Vagina (tissue), 2 donors: Measurements from ENCODE around the gene ABHD6. TPM values are rescaled to one million over a fixed set of nuclear protein-coding genes. Genes with fewer than 3 reads are reported as not detected.

Experiments used
- DNase-seq, 2 donors: peaks; one replicate each; pipeline ENCODE4 v3.0.0-alpha.2; 2017; ENCODE audit errors: extremely low spot score in 2 of 2
- H3K27ac ChIP-seq: fragments of 200-600 bp; sonication (generic); one replicate; pipeline ENCODE4 v1.5.1; 2019
- H3K27me3 ChIP-seq: fragments of 200-600 bp; sonication (generic); one replicate; pipeline ENCODE4 v1.5.1; 2019
- H3K36me3 ChIP-seq, 2 donors: fragments of 200-600 bp; sonication (generic); one replicate each; pipeline ENCODE4 v1.5.1; 2017 to 2019
- H3K4me1 ChIP-seq: fragments of 200-600 bp; sonication (generic); one replicate; pipeline ENCODE4 v1.5.1; 2019
- H3K4me3 ChIP-seq, 2 donors: fragments of 200-600 bp; sonication (generic); 1 replicate in 1 of 2; 2 replicates in 1 of 2; pipeline ENCODE4 v1.5.1; 2016 to 2019
- H3K9me3 ChIP-seq: fragments of 200-600 bp; sonication (generic); one replicate; pipeline ENCODE4 v1.5.1; 2019
- CTCF ChIP-seq, 3 experiments: fragments of 450-650 bp in 2 of 3; fragments of 200-600 bp in 1 of 3; sonication (generic) in 1 of 3; IDR thresholded peaks; one replicate each; pipeline ENCODE4 v1.5.1; 2017 to 2019; ENCODE audit warnings: antibody characterized with exemption in 3 of 3, mild to moderate bottlenecking in 2 of 3, moderate library complexity in 2 of 3
- POLR2A ChIP-seq, 2 donors: fragments of 450-650 bp; IDR thresholded peaks; one replicate each; pipeline ENCODE4 v1.6.1; 2017; ENCODE audit warnings: antibody characterized with exemption in 2 of 2, mild to moderate bottlenecking in 2 of 2, moderate library complexity in 2 of 2
- POLR2AphosphoS5 ChIP-seq, 2 donors: sonication (generic); formaldehyde crosslinking; IDR thresholded peaks; one replicate each; pipeline ENCODE4 v1.9.0; 2017; ENCODE audit warnings: antibody characterized with exemption in 2 of 2, mild to moderate bottlenecking in 2 of 2, low read depth in 1 of 2; ENCODE audit not compliant: insufficient read depth in 1 of 2
- intact Hi-C: fragments of 100-400 bp; cut with DNase I; formaldehyde crosslinking; loops from one replicate; pipeline ENCODE4 v1.15.1; 2023
- total RNA-seq: library from RNA; depleted of rRNA; stranded (reverse); fragments of >200 nt; gene quantifications from one replicate; pipeline ENCODE4 v1.2.3, GENCODE V29; 2016

ABHD6 gene
- total RNA-seq, 1 donor from 2014 or later: 18.9 TPM

- no peak for DNase-seq
- TF ChIP-seq POLR2A (IDR thresholded peaks at IDR 0.05) (no peak), POLR2AphosphoS5 (IDR thresholded peaks at IDR 0.05; ENCODE audit: insufficient read depth in 1 of 2, low read depth in 1 of 2) (no peak), CTCF (IDR thresholded peaks at IDR 0.05) (no peak)
- no peak overlapping the region for H3K4me3 ChIP-seq
- no peak overlapping the region for H3K27ac ChIP-seq
- H3K36me3 ChIP-seq: no peaks in the 10 kb centered on the region
- no peaks in the 10 kb centered on the region for H3K9me3 ChIP-seq
- H3K4me1 ChIP-seq: peaks cover 16% of the 10 kb centered on the region
- intact Hi-C loops: no loop called here
- H3K27me3 ChIP-seq: no peaks in the 10 kb centered on the region
Measured at GRCh38 chr3:58207954-58208353, 29.6 kb upstream of the ABHD6 start.

GRCh38 chr3:58209933-58210332 is 27.7 kb upstream of the ABHD6 start:
- DNase-seq: no peak
- Histone ChIP-seq H3K27me3 (no peaks in the 10 kb centered on the region), H3K4me3 (no peak overlapping the region), H3K27ac (no peak overlapping the region), H3K36me3 (no peaks in the 10 kb centered on the region), H3K9me3 (no peaks in the 10 kb centered on the region), H3K4me1 (peaks cover 22% of the 10 kb centered on the region)
- TF ChIP-seq CTCF (IDR thresholded peaks at IDR 0.05) (no peak), POLR2A (IDR thresholded peaks at IDR 0.05) (no peak), POLR2AphosphoS5 (IDR thresholded peaks at IDR 0.05; ENCODE audit: insufficient read depth in 1 of 2, low read depth in 1 of 2) (no peak)
- intact Hi-C loops: no loop called here

GRCh38 chr3:58210761-58211460 is 26.7 kb upstream of the ABHD6 start, which contains the start of gene DNASE1L3:
TSS of gene DNASE1L3 (minus strand) at chr3:58210972. CDS start at chr3:58210906, 66 bp downstream.
- Histone ChIP-seq H3K9me3 (no peaks in the 10 kb centered on the region), H3K4me1 (peaks cover 28% of the 10 kb centered on the region), H3K27ac (no peak within 1 kb of the TSS), H3K4me3 (no peak within 1 kb of the TSS), H3K36me3 (no peaks in the 10 kb centered on the region), H3K27me3 (no peaks in the 10 kb centered on the region)
- intact Hi-C loops: no loop called here
- no peak for TF ChIP-seq POLR2A (IDR thresholded peaks at IDR 0.05)
- TF ChIP-seq POLR2AphosphoS5 (IDR thresholded peaks at IDR 0.05; ENCODE audit: insufficient read depth in 1 of 2, low read depth in 1 of 2): peak in 1 of 2 donors; percentile 17
- no peak for DNase-seq

- H3K27ac ChIP-seq: peak overlapping the region; percentile 46
- no peaks in the 10 kb centered on the region for H3K27me3 ChIP-seq
- TF ChIP-seq CTCF (IDR thresholded peaks at IDR 0.05) (no peak), POLR2A (IDR thresholded peaks at IDR 0.05) (no peak), POLR2AphosphoS5 (IDR thresholded peaks at IDR 0.05; ENCODE audit: insufficient read depth in 1 of 2, low read depth in 1 of 2) (peak in 1 of 2 donors; percentile 84)
- H3K36me3 ChIP-seq: no peaks in the 10 kb centered on the region
- DNase-seq: peak in 1 of 2 donors; percentile 88
- no peaks in the 10 kb centered on the region for H3K9me3 ChIP-seq
- intact Hi-C loops: no loop called here
- no peak overlapping the region for H3K4me3 ChIP-seq
- peaks cover 44% of the 10 kb centered on the region for H3K4me1 ChIP-seq
Measured at GRCh38 chr3:58214484-58215316, 22.9 kb upstream of the ABHD6 start.

- peak overlapping the region; percentile 46 for H3K27ac ChIP-seq
- H3K4me3 ChIP-seq: no peak overlapping the region
- intact Hi-C loops: no loop called here
- TF ChIP-seq CTCF (IDR thresholded peaks at IDR 0.05) (no peak), POLR2A (IDR thresholded peaks at IDR 0.05) (no peak), POLR2AphosphoS5 (IDR thresholded peaks at IDR 0.05; ENCODE audit: insufficient read depth in 1 of 2, low read depth in 1 of 2) (no peak)
- no peaks in the 10 kb centered on the region for H3K9me3 ChIP-seq
- no peaks in the 10 kb centered on the region for H3K36me3 ChIP-seq
- H3K27me3 ChIP-seq: no peaks in the 10 kb centered on the region
- DNase-seq: peak in 1 of 2 donors; percentile 58
- peaks cover 43% of the 10 kb centered on the region for H3K4me1 ChIP-seq
Measured at GRCh38 chr3:58215317-58216025, 22.1 kb upstream of the ABHD6 start.
